Neural crest cell (in vitro differentiated cells): ENCODE measurements around the gene C1orf216. TPM values are rescaled to one million over a fixed set of nuclear protein-coding genes. Genes with fewer than 3 reads are reported as not detected.

Experiments
- DNase-seq: peaks from one replicate; pipeline ENCODE4 v3.0.0; 2021; ENCODE audit warnings: low read depth, mixed read lengths, low spot score
- H3K27ac Mint-ChIP-seq: one replicate; pipeline ENCODE4 v1.8.0; 2021; ENCODE audit warnings: mild to moderate bottlenecking, mixed read lengths; ENCODE audit not compliant: unreplicated experiment
- H3K27me3 Mint-ChIP-seq: 2 replicates; pipeline ENCODE4 v1.8.0; 2021; ENCODE audit warnings: low read depth, mild to moderate bottlenecking, mixed read lengths
- H3K36me3 Mint-ChIP-seq: 2 replicates; pipeline ENCODE4 v1.8.0; 2021; ENCODE audit warnings: low read depth, mild to moderate bottlenecking, mixed read lengths
- H3K4me1 Mint-ChIP-seq: 2 replicates; pipeline ENCODE4 v1.8.0; 2021; ENCODE audit warnings: mixed read lengths
- H3K4me3 Mint-ChIP-seq: one replicate; pipeline ENCODE4 v1.8.0; 2021; ENCODE audit warnings: mild to moderate bottlenecking, mixed read lengths
- H3K9me3 Mint-ChIP-seq: 2 replicates; pipeline ENCODE4 v1.8.0; 2021; ENCODE audit warnings: mixed read lengths
- CTCF ChIP-seq: fragments of 200-600 bp; sonication (generic); conservative IDR thresholded peaks from 2 replicates; pipeline ENCODE4 v1.5.0; 2021; ENCODE audit warnings: antibody characterized with exemption, mild to moderate bottlenecking
- total RNA-seq: library from RNA; stranded (reverse); gene quantifications from 2 replicates; pipeline ENCODE4 v1.2.1, GENCODE V29; 2021

The C1orf216 gene
- total RNA-seq, 1 donor from 2014 or later, result 19.0 TPM

- Mint-ChIP-seq H3K27ac (no peak overlapping the region), H3K36me3 (no peaks in the 10 kb centered on the region), H3K4me3 (no peak overlapping the region), H3K9me3 (no peaks in the 10 kb centered on the region), H3K27me3 (peaks cover 22% of the 10 kb centered on the region), H3K4me1 (no peaks in the 10 kb centered on the region)
- TF ChIP-seq CTCF, result no peak
- DNase-seq, result no peak
These were observed 38.4 kb downstream of the C1orf216 start for GRCh38 chr1:35680271-35680670.

GRCh38 chr1:35675773-35676172 lies 42.9 kb downstream of the C1orf216 start:
- Mint-ChIP-seq H3K4me1 (no peaks in the 10 kb centered on the region), H3K27me3 (peaks cover 18% of the 10 kb centered on the region), H3K4me3 (no peak overlapping the region), H3K9me3 (no peaks in the 10 kb centered on the region), H3K27ac (no peak overlapping the region), H3K36me3 (no peaks in the 10 kb centered on the region)
- DNase-seq, result no peak
- TF ChIP-seq CTCF, result no peak

DNA sequence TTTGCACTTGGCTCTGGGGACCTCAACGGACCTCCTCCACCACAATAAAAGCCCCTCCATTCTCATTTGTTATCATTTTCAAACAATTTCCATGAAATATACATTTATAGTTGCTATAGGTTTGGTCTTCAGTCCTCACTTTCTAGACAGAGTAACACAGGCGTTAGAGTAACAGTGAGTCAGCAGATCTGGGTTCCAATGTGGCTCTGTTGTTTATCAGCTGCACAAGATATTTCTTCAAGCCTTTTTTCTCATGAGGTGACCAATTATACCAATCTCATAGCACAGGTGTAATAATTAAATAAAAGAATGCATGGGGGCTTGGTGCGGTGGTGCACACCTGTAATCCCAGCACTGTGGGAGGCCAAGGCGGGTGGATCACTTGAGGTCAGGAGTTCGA lies 44.6 kb downstream of the C1orf216 start:
- Mint-ChIP-seq H3K4me1 (no peaks in the 10 kb centered on the region), H3K9me3 (no peaks in the 10 kb centered on the region), H3K4me3 (no peak overlapping the region), H3K27me3 (peaks cover 18% of the 10 kb centered on the region), H3K27ac (no peak overlapping the region), H3K36me3 (no peaks in the 10 kb centered on the region)
- no peak for TF ChIP-seq CTCF
- no peak for DNase-seq

GRCh38 chr1:35672116-35672515 lies 46.6 kb downstream of the C1orf216 start:
- no peaks in the 10 kb centered on the region for H3K9me3 Mint-ChIP-seq
- DNase-seq, result no peak
- H3K4me1 Mint-ChIP-seq, result peaks cover 6% of the 10 kb centered on the region
- peaks cover 25% of the 10 kb centered on the region for H3K27me3 Mint-ChIP-seq
- no peak overlapping the region for H3K27ac Mint-ChIP-seq
- TF ChIP-seq CTCF, result no peak
- H3K4me3 Mint-ChIP-seq, result no peak overlapping the region
- no peaks in the 10 kb centered on the region for H3K36me3 Mint-ChIP-seq

DNA sequence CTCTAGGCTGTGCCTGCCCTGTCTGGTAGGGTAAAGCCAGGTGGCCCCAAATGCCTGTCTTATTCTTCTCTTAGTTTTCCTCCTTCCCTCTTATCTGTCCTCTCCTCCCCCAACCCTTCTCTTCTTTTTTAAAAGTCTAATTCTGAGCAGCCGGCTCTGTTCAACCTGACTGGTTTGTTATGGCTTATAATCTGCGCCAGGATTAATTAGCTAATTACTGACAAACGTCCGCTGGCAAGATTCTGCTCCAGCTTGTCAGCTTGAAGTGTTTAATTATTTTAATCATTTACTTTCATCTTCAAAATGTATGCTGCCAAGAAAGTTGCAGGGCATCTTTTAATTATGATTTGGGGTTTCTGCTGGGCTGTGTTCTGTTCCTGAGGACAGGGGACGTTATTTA lies 50.2 kb downstream of the C1orf216 start:
- TF ChIP-seq CTCF, result no peak
- Mint-ChIP-seq H3K27ac (no peak overlapping the region), H3K4me1 (peaks cover 6% of the 10 kb centered on the region), H3K4me3 (no peak overlapping the region), H3K36me3 (no peaks in the 10 kb centered on the region), H3K9me3 (no peaks in the 10 kb centered on the region), H3K27me3 (peaks cover 33% of the 10 kb centered on the region)
- no peak for DNase-seq

DNA sequence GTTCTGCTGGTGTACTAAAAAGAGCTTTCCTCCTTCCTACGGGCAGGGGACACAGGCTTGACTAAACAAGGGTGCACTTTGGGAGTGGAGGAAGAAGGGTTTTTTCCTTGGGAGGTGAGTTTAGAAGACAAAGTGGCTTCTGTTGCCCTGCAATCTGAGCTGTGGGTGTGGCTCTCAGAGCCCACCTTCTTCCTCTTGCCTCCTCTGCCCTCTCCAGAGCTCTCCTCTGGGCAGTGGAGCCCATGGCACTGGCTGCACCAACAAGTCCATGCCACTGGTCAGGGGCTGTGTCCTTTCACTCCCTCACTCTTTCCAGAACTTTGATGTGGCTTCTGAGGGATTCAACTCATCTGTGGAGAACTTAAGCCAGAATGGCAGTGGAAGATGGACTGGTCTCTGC lies 51.8 kb downstream of the C1orf216 start:
- H3K4me3 Mint-ChIP-seq, result no peak overlapping the region
- no peak for DNase-seq
- H3K36me3 Mint-ChIP-seq, result no peaks in the 10 kb centered on the region
- TF ChIP-seq CTCF, result no peak
- no peaks in the 10 kb centered on the region for H3K9me3 Mint-ChIP-seq
- H3K27ac Mint-ChIP-seq, result no peak overlapping the region
- peaks cover 31% of the 10 kb centered on the region for H3K27me3 Mint-ChIP-seq
- peaks cover 6% of the 10 kb centered on the region for H3K4me1 Mint-ChIP-seq
